HG03378 (cell line): ENCODE data around the gene TMEM217.

Experiments
- ATAC-seq: cut with Tn5 transposase; IDR thresholded peaks from one replicate; pipeline ENCODE4 v1.9.1; 2021; ENCODE audit warnings: mild to moderate bottlenecking, moderate library complexity; ENCODE audit not compliant: unreplicated experiment

TMEM217 gene

GRCh38 chr6:37170273-37171200, 87.4 kb downstream of the TMEM217 start:
- no peak for ATAC-seq

GRCh38 chr6:37169496-37170272, 88.3 kb downstream of the TMEM217 start, which contains the start of gene PIM1:
Gene PIM1, plus strand, starts transcription at chr6:37170152. Its CDS starts 424 bp downstream, at chr6:37170576.
- ATAC-seq, result peak; percentile 29

- ATAC-seq, result no peak
These were observed 89.0 kb downstream of the TMEM217 start for GRCh38 chr6:37168811-37169495.

DNA sequence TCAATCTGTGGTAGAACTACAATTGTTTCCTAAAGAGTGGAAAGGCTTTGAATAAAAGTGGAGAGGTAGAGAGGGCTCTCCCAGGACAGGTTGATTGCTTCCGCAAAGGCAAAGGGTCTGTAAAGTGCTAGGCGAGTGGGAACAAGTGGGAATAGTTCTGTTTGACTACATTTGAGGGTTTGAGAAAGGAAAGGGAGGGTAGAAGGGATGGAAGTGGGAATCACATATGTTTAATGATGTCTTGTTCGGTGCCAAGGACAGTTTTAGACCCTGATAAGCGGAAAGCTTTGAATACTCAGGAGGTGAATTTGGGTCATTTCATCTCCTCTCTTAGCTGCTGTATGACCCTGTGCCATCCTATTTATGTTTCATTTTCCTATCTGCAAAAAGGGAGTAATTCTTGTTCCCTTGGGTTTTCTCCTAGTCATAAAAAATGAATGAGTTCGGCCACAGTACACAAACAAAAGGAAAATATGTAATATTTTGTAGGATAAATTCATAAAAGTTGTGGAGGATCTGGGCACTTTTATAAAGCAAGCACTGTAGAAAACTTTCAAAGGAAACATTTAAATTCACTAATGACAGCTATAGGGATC, 89.7 kb downstream of the TMEM217 start:
- no peak for ATAC-seq

- no peak for ATAC-seq
These were observed 95.2 kb downstream of the TMEM217 start for GRCh38 chr6:37162740-37163139.
